Measurements from ENCODE around the gene HMGXB3.
"Not testable (repeated sequence)": the region's sequence is repeated elsewhere in the genome, so short reads cannot be mapped to it uniquely, and the experiment has no call there.

The HMGXB3 gene

DNA sequence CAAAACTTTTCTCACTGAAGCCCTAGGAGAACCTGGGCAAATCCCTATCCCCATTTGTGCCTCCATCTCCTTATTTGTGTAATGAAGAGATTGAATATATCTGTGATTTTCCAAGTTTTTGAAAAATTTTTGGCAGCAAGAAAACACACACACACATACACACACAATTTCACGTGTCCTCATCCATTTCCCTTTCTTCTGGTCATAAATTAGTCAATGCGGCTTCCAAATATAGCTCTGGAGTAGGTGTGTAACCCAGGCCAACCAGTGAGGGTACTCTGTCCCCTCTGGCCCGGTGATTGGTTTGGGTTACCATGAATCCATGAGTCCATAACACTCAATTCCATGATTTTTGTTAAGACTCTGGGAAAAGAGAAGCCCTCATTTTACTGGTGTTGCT lies 73.1 kb downstream of the HMGXB3 start:
- Mint-ChIP-seq H3K36me3 (no peaks in the 10 kb centered on the region), H3K27ac (no peak overlapping the region), H3K4me3 (no peak overlapping the region), H3K9me3 (ENCODE audit: low read depth) (no peaks in the 10 kb centered on the region), H3K4me1 (ENCODE audit: low read depth) (no peaks in the 10 kb centered on the region), H3K27me3 (no peaks in the 10 kb centered on the region)

DNA sequence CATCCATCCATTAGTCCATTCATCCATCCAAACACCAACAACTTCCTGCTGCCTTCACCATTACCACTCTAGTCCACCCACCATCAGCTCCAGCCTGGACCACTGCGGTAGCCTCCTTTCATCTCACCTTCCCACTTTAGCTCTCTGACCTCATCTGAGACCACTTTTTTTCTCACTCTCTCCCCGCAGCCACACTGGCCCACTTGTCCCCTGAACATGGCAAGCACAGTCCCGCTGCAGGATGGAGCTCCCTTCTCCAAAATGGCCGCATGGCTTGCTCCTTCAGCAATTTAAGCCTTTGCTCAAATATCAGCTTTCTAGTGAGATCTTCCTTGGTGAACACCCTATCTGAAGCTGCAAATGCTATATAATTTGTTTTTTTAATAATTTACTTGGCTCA lies 74.7 kb downstream of the HMGXB3 start:
- H3K27ac Mint-ChIP-seq, result no peak overlapping the region
- no peaks in the 10 kb centered on the region for H3K4me1 Mint-ChIP-seq (ENCODE audit: low read depth)
- H3K4me3 Mint-ChIP-seq, result no peak overlapping the region
- H3K36me3 Mint-ChIP-seq, result no peaks in the 10 kb centered on the region
- H3K27me3 Mint-ChIP-seq, result no peaks in the 10 kb centered on the region
- H3K9me3 Mint-ChIP-seq (ENCODE audit: low read depth), result no peaks in the 10 kb centered on the region

- H3K36me3 Mint-ChIP-seq, result no peaks in the 10 kb centered on the region
- H3K4me1 Mint-ChIP-seq (ENCODE audit: low read depth), result no peaks in the 10 kb centered on the region
- no peaks in the 10 kb centered on the region for H3K27me3 Mint-ChIP-seq
- H3K4me3 Mint-ChIP-seq, result no peak overlapping the region
- no peaks in the 10 kb centered on the region for H3K9me3 Mint-ChIP-seq (ENCODE audit: low read depth)
- H3K27ac Mint-ChIP-seq, result no peak overlapping the region
Observed at GRCh38 chr5:150075806-150076205, 75.3 kb downstream of the HMGXB3 start.

DNA sequence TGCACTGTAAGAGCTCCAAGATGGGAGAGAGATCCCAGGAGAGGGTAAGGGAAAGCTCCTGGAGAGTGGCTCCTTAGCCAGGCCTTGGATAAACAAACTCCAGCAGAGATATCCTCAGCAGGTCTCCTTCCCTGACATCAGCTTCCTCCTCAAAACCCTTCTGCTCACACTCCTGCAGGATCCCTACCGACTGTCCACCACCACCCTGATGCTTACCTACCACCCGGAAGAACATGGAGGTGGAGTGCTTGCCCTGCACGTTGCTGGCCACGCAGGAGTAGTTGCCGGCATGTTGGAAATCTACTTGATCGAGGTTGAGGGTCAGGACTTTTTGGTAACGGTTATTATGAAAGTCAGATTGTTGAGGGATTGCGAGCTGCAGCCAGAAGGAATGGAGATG lies 76.5 kb downstream of the HMGXB3 start:
- peaks cover under 1% of the 10 kb centered on the region for H3K4me1 Mint-ChIP-seq (ENCODE audit: low read depth)
- no peaks in the 10 kb centered on the region for H3K9me3 Mint-ChIP-seq (ENCODE audit: low read depth)
- no peaks in the 10 kb centered on the region for H3K36me3 Mint-ChIP-seq
- H3K27me3 Mint-ChIP-seq, result no peaks in the 10 kb centered on the region
- no peak overlapping the region for H3K27ac Mint-ChIP-seq
- H3K4me3 Mint-ChIP-seq, result no peak overlapping the region

- no peaks in the 10 kb centered on the region for H3K36me3 Mint-ChIP-seq
- H3K27me3 Mint-ChIP-seq, result no peaks in the 10 kb centered on the region
- no peak overlapping the region for H3K4me3 Mint-ChIP-seq
- no peaks in the 10 kb centered on the region for H3K9me3 Mint-ChIP-seq (ENCODE audit: low read depth)
- H3K4me1 Mint-ChIP-seq (ENCODE audit: low read depth), result peaks cover 3% of the 10 kb centered on the region
- H3K27ac Mint-ChIP-seq, result no peak overlapping the region
Observed at GRCh38 chr5:150077996-150078801, 77.7 kb downstream of the HMGXB3 start.

GRCh38 chr5:150078802-150079689 lies 78.5 kb downstream of the HMGXB3 start:
- no peak overlapping the region for H3K4me3 Mint-ChIP-seq
- peaks cover 6% of the 10 kb centered on the region for H3K27me3 Mint-ChIP-seq
- no peaks in the 10 kb centered on the region for H3K36me3 Mint-ChIP-seq
- no peak overlapping the region for H3K27ac Mint-ChIP-seq
- peaks cover 3% of the 10 kb centered on the region for H3K4me1 Mint-ChIP-seq (ENCODE audit: low read depth)
- H3K9me3 Mint-ChIP-seq (ENCODE audit: low read depth), result no peaks in the 10 kb centered on the region

GRCh38 chr5:150079909-150080461 lies 79.4 kb downstream of the HMGXB3 start:
- H3K27ac Mint-ChIP-seq, result no peak overlapping the region
- H3K4me1 Mint-ChIP-seq (ENCODE audit: low read depth), result peaks cover 3% of the 10 kb centered on the region
- H3K27me3 Mint-ChIP-seq, result peaks cover 9% of the 10 kb centered on the region
- no peaks in the 10 kb centered on the region for H3K36me3 Mint-ChIP-seq
- H3K4me3 Mint-ChIP-seq, result no peak overlapping the region
- H3K9me3 Mint-ChIP-seq (ENCODE audit: low read depth), result no peaks in the 10 kb centered on the region

- H3K27me3 Mint-ChIP-seq, result peaks cover 12% of the 10 kb centered on the region
- H3K27ac Mint-ChIP-seq, result no peak overlapping the region
- no peaks in the 10 kb centered on the region for H3K36me3 Mint-ChIP-seq
- H3K4me3 Mint-ChIP-seq, result no peak overlapping the region
- H3K9me3 Mint-ChIP-seq (ENCODE audit: low read depth), result no peaks in the 10 kb centered on the region
- peaks cover 3% of the 10 kb centered on the region for H3K4me1 Mint-ChIP-seq (ENCODE audit: low read depth)
Observed at GRCh38 chr5:150080696-150081435, 80.3 kb downstream of the HMGXB3 start.

- no peak overlapping the region for H3K27ac Mint-ChIP-seq
- no peaks in the 10 kb centered on the region for H3K36me3 Mint-ChIP-seq
- no peak overlapping the region for H3K4me3 Mint-ChIP-seq
- H3K4me1 Mint-ChIP-seq (ENCODE audit: low read depth), result peaks cover 3% of the 10 kb centered on the region
- H3K27me3 Mint-ChIP-seq, result peaks cover 14% of the 10 kb centered on the region
- H3K9me3 Mint-ChIP-seq (ENCODE audit: low read depth), result no peaks in the 10 kb centered on the region
Observed at GRCh38 chr5:150081541-150082283, 81.2 kb downstream of the HMGXB3 start.

DNA sequence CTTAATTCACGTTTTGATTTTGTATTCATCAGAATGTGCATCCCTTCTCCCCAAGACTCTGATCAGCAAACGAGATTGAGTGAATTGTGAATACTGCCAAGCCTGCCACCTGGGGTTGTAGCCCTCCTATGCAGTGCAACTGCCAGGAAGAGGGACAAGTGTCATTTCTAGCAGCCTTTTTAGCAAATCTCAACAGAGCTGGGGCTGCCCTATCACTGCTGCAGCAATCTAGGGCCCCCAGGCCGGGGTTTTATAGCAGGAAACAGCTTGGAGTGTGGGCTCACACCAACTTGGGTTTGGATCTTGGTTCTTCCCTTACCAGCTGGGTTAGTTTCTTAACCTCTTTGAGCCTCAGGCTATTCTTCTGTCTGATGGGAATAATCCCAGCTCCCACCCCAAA lies 81.8 kb downstream of the HMGXB3 start:
- Mint-ChIP-seq H3K9me3 (ENCODE audit: low read depth) (no peaks in the 10 kb centered on the region), H3K27me3 (peaks cover 19% of the 10 kb centered on the region), H3K36me3 (no peaks in the 10 kb centered on the region), H3K27ac (no peak overlapping the region), H3K4me3 (no peak overlapping the region), H3K4me1 (ENCODE audit: low read depth) (peaks cover 3% of the 10 kb centered on the region)

- no peaks in the 10 kb centered on the region for H3K9me3 Mint-ChIP-seq (ENCODE audit: low read depth)
- no peak overlapping the region for H3K4me3 Mint-ChIP-seq
- H3K4me1 Mint-ChIP-seq (ENCODE audit: low read depth), result peaks cover 3% of the 10 kb centered on the region
- peaks cover 19% of the 10 kb centered on the region for H3K27me3 Mint-ChIP-seq
- no peak overlapping the region for H3K27ac Mint-ChIP-seq
- no peaks in the 10 kb centered on the region for H3K36me3 Mint-ChIP-seq
Observed at GRCh38 chr5:150082889-150083288, 82.3 kb downstream of the HMGXB3 start.

DNA sequence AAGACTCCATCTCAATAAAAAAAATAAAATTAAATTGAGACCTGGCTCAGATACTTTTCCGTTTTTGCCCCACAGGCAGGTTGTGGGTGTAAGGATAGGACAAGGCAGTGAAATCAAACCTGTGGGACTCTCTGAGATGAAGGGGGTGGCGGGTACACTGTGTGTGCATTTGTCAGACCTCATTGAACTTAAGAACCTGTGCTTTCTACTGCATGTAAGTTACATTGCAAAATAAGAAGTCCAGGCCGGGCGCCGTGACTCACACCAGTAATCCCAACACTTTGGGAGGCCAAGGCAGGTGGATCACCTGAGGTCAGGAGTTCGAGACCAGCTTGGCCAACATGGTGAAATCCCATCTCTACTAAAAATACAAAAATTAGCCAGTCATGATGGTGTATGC lies 84.2 kb downstream of the HMGXB3 start:
- not testable (repeated sequence) for H3K4me3 Mint-ChIP-seq; H3K9me3 Mint-ChIP-seq (ENCODE audit: low read depth); H3K4me1 Mint-ChIP-seq (ENCODE audit: low read depth); H3K27ac Mint-ChIP-seq; H3K36me3 Mint-ChIP-seq
- H3K27me3 Mint-ChIP-seq, result peaks cover 22% of the 10 kb centered on the region

- no peak overlapping the region for H3K27ac Mint-ChIP-seq
- H3K4me3 Mint-ChIP-seq, result no peak overlapping the region
- H3K4me1 Mint-ChIP-seq (ENCODE audit: low read depth), result peaks cover 3% of the 10 kb centered on the region
- peaks cover 24% of the 10 kb centered on the region for H3K27me3 Mint-ChIP-seq
- H3K36me3 Mint-ChIP-seq, result no peaks in the 10 kb centered on the region
- no peaks in the 10 kb centered on the region for H3K9me3 Mint-ChIP-seq (ENCODE audit: low read depth)
Observed at GRCh38 chr5:150085191-150085912, 84.8 kb downstream of the HMGXB3 start.

Data from activated naive CD8-positive, alpha-beta T cell (primary cell).